CD4-positive, alpha-beta T cell treated with Interferon alpha-2 for 1 hour (primary cell): ENCODE data around the gene TMPRSS5.

ENCODE experiments used
- DNase-seq, 2 donors: peaks; one replicate each; pipeline ENCODE4 v3.0.0-alpha.2; 2020 to 2022

Gene TMPRSS5

GRCh38 chr11:113664981-113665710, 41.0 kb downstream of the TMPRSS5 start:
- DNase-seq, result no peak

GRCh38 chr11:113664069-113664980, 41.8 kb downstream of the TMPRSS5 start:
- DNase-seq, result no peak

- DNase-seq, result no peak
Observed at GRCh38 chr11:113663567-113663966, 42.5 kb downstream of the TMPRSS5 start.

- DNase-seq, result no peak
Observed at GRCh38 chr11:113655771-113656170, 50.3 kb downstream of the TMPRSS5 start.

- DNase-seq, result no peak
Observed at GRCh38 chr11:113651023-113651422, 55.1 kb downstream of the TMPRSS5 start.

GRCh38 chr11:113649311-113649710, 56.8 kb downstream of the TMPRSS5 start:
- no peak for DNase-seq

GRCh38 chr11:113647856-113648255, 58.3 kb downstream of the TMPRSS5 start:
- no peak for DNase-seq

GRCh38 chr11:113647108-113647507, 59.0 kb downstream of the TMPRSS5 start:
- DNase-seq, result no peak

GRCh38 chr11:113645593-113646349, 60.3 kb downstream of the TMPRSS5 start:
- DNase-seq, result no peak

- DNase-seq, result no peak
Observed at GRCh38 chr11:113644605-113645004, 61.5 kb downstream of the TMPRSS5 start.

GRCh38 chr11:113643701-113644100, 62.4 kb downstream of the TMPRSS5 start:
- no peak for DNase-seq

- DNase-seq, result no peak
Observed at GRCh38 chr11:113643006-113643585, 63.0 kb downstream of the TMPRSS5 start.

GRCh38 chr11:113642090-113642489, 64.0 kb downstream of the TMPRSS5 start:
- DNase-seq, result no peak

- DNase-seq, result no peak
Observed at GRCh38 chr11:113638376-113638775, 67.7 kb downstream of the TMPRSS5 start.

- DNase-seq, result no peak
Observed at GRCh38 chr11:113637636-113638035, 68.5 kb downstream of the TMPRSS5 start.
